GM13976 (cell line): ENCODE measurements around the gene ZNF613.
"Not testable (repeated sequence)": the region's sequence is repeated elsewhere in the genome, so short reads cannot be mapped to it uniquely, and the experiment has no call there.

Experiments used
- DNase-seq: peaks from one replicate; pipeline ENCODE4 v3.0.0; 2012; ENCODE audit warnings: low spot score
- in situ Hi-C: fragments of 300-500 bp; cut with MboI; formaldehyde crosslinking; loops from one replicate; pipeline ENCODE4 v1.12.0; 2022; ENCODE audit warnings: low sequenced_read_pairs, mixed read lengths, inconsistent platforms; ENCODE audit not compliant: unreplicated experiment
- TF ChIP-seq, protein P1 (sequence below): IDR thresholded peaks from 2 replicates; pipeline ENCODE4 v1.5.1; 2012; ENCODE audit warnings: borderline replicate concordance, mild to moderate bottlenecking; ENCODE audit not compliant: insufficient read depth; ENCODE audit errors: extremely low read depth, missing control alignments, control extremely low read depth

ZNF613 gene

DNA sequence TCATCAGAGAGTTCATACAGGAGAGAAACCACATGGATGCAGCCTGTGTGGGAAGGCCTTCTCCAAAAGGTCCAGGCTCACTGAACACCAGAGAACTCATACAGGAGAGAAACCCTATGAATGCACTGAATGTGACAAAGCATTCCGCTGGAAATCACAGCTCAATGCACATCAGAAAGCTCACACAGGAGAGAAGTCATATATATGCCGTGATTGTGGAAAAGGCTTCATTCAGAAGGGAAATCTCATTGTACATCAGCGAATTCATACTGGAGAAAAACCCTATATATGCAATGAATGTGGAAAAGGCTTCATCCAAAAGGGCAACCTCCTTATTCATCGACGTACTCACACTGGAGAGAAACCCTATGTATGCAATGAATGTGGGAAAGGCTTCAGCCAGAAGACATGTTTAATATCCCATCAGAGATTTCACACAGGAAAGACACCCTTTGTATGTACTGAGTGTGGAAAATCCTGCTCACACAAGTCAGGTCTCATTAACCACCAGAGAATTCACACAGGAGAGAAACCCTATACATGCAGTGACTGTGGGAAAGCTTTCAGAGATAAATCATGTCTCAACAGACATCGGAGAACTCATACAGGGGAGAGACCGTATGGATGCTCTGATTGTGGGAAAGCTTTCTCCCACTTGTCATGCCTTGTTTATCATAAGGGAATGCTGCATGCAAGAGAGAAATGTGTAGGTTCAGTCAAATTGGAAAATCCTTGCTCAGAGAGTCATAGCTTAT, 17.7 kb downstream of the ZNF613 start:
- in situ Hi-C loops = no loop called here

DNA sequence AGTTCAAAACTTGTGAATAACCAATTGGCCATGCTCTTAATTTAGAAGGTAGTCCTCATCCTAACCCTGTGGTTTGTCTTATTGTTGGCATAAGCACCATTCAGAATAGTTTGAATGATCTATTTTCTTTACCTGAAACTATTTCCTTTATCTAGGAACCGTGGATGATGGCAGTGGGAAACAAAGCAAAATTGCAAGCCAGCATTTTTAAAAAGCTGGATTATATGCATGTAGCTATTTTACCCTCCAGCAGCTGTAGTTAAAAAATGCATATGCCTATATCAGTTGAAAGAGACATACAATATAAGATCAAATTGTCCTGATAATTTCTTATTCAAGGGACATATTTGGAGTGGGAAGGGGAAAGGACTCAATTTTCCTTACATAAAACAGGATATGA, 19.3 kb downstream of the ZNF613 start:
- DNase-seq = no peak
- TF ChIP-seq, protein P1, sequence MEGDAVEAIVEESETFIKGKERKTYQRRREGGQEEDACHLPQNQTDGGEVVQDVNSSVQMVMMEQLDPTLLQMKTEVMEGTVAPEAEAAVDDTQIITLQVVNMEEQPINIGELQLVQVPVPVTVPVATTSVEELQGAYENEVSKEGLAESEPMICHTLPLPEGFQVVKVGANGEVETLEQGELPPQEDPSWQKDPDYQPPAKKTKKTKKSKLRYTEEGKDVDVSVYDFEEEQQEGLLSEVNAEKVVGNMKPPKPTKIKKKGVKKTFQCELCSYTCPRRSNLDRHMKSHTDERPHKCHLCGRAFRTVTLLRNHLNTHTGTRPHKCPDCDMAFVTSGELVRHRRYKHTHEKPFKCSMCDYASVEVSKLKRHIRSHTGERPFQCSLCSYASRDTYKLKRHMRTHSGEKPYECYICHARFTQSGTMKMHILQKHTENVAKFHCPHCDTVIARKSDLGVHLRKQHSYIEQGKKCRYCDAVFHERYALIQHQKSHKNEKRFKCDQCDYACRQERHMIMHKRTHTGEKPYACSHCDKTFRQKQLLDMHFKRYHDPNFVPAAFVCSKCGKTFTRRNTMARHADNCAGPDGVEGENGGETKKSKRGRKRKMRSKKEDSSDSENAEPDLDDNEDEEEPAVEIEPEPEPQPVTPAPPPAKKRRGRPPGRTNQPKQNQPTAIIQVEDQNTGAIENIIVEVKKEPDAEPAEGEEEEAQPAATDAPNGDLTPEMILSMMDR = no peak
- in situ Hi-C loops = no loop called here

More for the DNA sequence above, 17.7 kb downstream of the ZNF613 start:
- no peak for DNase-seq
- TF ChIP-seq, protein P1 = no peak

GRCh38 chr19:51948975-51949374, 21.7 kb downstream of the ZNF613 start:
- in situ Hi-C loops = no loop called here
- TF ChIP-seq, protein P1 = no peak
- no peak for DNase-seq

DNA sequence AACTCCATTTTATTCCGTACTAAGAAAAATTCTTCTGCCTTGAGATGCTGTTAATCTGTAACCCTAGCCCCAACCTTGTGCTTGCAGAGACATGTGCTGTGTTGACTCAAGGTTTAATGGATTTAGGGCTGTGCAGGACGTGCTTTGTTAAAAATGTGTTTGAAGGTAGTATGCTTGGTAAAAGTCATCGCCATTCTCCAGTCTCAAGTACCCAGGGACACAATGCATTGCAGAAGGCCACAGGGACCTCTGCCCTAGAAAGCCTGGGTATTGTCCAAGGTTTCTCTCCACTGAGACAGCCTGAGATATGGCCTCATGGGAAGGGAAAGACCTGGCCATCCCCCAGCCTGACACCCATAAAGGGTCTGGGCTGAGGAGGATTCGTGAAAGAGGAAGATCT, 30.6 kb downstream of the ZNF613 start:
- in situ Hi-C loops, DNase-seq: not testable (repeated sequence)

- TF ChIP-seq, protein P1 = no peak
- no peak for DNase-seq
- in situ Hi-C loops = no loop called here
Observed at GRCh38 chr19:51959791-51960190, 32.5 kb downstream of the ZNF613 start.

- in situ Hi-C loops, DNase-seq: not testable (repeated sequence)
Observed at GRCh38 chr19:51960621-51961233, 33.5 kb downstream of the ZNF613 start.

DNA sequence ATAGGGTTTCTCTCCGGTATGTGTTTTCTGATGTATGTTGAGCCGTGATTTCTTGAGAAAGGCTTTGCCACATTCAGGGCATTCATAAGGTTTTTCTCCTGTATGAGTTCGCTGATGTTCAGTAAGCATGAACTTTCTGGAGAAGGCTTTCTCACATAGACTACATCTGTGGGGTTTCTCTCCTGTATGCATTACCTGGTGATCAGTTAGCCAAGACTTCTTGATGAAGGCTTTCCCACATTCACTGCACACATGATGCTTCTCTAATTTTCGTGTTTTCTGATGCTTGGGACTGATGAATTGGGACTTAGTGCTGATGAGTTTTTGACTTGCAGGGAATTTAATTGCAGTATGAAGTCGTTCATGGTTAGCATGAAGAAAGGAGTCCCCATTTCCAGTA, 38.3 kb downstream of the ZNF613 start:
- TF ChIP-seq, protein P1 = no peak

More for the DNA sequence above, 38.3 kb downstream of the ZNF613 start:
- in situ Hi-C loops = no loop called here
- DNase-seq = no peak
